Measurements from ENCODE around the gene STK24. TPM values are rescaled to one million over a fixed set of nuclear protein-coding genes. Genes with fewer than 3 reads are reported as not detected.

STK24 gene
- total and polyA plus RNA-seq, 2 experiments from 2014 or later, result 83.3 to 98.0 TPM

- no peak overlapping the region for H3K4me3 ChIP-seq
- no peaks in the 10 kb centered on the region for H3K9me3 ChIP-seq (ENCODE audit: low read depth)
- no peak overlapping the region for H3K27ac ChIP-seq
- TF ChIP-seq, protein P1, sequence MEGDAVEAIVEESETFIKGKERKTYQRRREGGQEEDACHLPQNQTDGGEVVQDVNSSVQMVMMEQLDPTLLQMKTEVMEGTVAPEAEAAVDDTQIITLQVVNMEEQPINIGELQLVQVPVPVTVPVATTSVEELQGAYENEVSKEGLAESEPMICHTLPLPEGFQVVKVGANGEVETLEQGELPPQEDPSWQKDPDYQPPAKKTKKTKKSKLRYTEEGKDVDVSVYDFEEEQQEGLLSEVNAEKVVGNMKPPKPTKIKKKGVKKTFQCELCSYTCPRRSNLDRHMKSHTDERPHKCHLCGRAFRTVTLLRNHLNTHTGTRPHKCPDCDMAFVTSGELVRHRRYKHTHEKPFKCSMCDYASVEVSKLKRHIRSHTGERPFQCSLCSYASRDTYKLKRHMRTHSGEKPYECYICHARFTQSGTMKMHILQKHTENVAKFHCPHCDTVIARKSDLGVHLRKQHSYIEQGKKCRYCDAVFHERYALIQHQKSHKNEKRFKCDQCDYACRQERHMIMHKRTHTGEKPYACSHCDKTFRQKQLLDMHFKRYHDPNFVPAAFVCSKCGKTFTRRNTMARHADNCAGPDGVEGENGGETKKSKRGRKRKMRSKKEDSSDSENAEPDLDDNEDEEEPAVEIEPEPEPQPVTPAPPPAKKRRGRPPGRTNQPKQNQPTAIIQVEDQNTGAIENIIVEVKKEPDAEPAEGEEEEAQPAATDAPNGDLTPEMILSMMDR (IDR thresholded peaks at IDR 0.05; ENCODE audit: low read depth, low read length), result no peak
- no peak for DNase-seq (ENCODE audit: low read depth in 1 of 2, low spot score in 1 of 2)
- H3K36me3 ChIP-seq, result no peaks in the 10 kb centered on the region
- H3K4me1 ChIP-seq (ENCODE audit: low read depth), result no peaks in the 10 kb centered on the region
- H3K27me3 ChIP-seq, result no peaks in the 10 kb centered on the region
Observed at GRCh38 chr13:98409281-98409680, 167.6 kb downstream of the STK24 start.

DNA sequence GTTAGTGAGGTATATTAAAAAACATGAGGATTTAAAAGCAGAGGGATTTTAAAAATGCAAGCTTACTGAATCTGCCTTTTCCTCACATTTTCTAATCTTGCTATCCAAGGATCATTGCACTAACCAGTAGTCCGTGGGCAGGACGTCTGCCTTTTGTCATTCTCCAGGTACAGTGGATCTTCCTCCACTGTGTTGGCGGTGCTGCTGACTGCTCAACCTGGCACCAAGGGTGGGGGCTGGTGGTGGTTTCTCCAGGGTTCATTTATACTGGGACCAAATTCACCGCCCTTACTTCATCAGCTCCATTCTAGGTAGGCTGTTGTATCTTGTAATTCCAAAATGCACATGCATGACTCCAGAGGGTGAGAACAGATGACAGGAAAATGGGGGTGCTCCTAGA is 169.3 kb downstream of the STK24 start:
- TF ChIP-seq, protein P1 (IDR thresholded peaks at IDR 0.05; ENCODE audit: low read depth, low read length), result no peak
- H3K4me3 ChIP-seq, result no peak overlapping the region

DNA sequence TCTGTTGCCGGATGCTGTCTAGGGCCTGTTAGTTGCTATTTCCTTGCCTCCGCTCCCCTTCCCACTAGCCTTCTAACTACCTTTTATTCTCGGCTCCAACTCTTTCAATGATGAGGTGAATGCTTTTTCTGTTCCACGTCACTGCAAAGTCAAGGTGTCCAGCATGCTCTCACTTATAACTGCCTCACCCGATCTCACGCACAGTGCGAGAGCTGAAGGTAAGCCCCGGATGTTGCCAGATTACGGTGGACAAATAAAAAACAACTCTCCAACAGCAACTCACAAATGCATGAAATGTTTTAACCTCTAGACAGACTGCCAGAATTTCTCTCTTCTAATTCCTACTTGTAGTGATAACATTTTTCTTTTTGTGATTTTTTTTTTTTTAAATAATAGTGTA is 169.9 kb downstream of the STK24 start:
- no peaks in the 10 kb centered on the region for H3K9me3 ChIP-seq (ENCODE audit: low read depth)

More for the DNA sequence above, 169.3 kb downstream of the STK24 start:
- H3K27ac ChIP-seq, result no peak overlapping the region
- no peaks in the 10 kb centered on the region for H3K27me3 ChIP-seq
- H3K4me1 ChIP-seq (ENCODE audit: low read depth), result no peaks in the 10 kb centered on the region
- no peaks in the 10 kb centered on the region for H3K36me3 ChIP-seq
- DNase-seq (ENCODE audit: low read depth in 1 of 2, low spot score in 1 of 2), result no peak
- H3K9me3 ChIP-seq (ENCODE audit: low read depth), result no peaks in the 10 kb centered on the region

DNA sequence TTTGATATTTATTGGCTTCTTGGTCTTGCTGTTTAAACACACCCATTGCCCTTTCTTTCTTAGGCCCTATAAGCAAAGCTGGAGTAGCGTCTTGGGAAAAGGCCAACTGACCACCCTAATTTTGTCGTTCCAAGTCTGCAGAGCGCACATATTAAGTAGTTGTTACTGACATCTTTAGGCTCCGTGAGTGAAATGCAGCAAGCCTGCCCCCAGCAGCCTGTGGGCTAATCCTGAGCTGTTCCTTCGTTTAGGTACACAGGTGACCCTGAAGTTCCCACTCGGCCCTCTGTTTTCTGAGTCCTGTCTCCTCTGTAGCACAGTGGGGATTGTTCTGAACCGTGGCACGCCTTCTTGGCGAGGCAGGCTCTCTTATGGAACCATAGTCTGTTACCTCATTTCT is 170.5 kb downstream of the STK24 start:
- TF ChIP-seq, protein P1 (IDR thresholded peaks at IDR 0.05; ENCODE audit: low read depth, low read length), result no peak
- H3K4me1 ChIP-seq (ENCODE audit: low read depth), result no peaks in the 10 kb centered on the region
- no peaks in the 10 kb centered on the region for H3K36me3 ChIP-seq
- no peaks in the 10 kb centered on the region for H3K9me3 ChIP-seq (ENCODE audit: low read depth)
- DNase-seq (ENCODE audit: low read depth in 1 of 2, low spot score in 1 of 2), result no peak
- no peaks in the 10 kb centered on the region for H3K27me3 ChIP-seq
- H3K4me3 ChIP-seq, result no peak overlapping the region
- no peak overlapping the region for H3K27ac ChIP-seq

More for the DNA sequence above, 169.9 kb downstream of the STK24 start:
- DNase-seq (ENCODE audit: low read depth in 1 of 2, low spot score in 1 of 2), result no peak
- TF ChIP-seq, protein P1 (IDR thresholded peaks at IDR 0.05; ENCODE audit: low read depth, low read length), result no peak
- Histone ChIP-seq H3K27ac (no peak overlapping the region), H3K36me3 (no peaks in the 10 kb centered on the region), H3K4me3 (no peak overlapping the region), H3K27me3 (no peaks in the 10 kb centered on the region), H3K4me1 (ENCODE audit: low read depth) (no peaks in the 10 kb centered on the region)

- no peaks in the 10 kb centered on the region for H3K9me3 ChIP-seq (ENCODE audit: low read depth)
- TF ChIP-seq, protein P1 (IDR thresholded peaks at IDR 0.05; ENCODE audit: low read depth, low read length), result no peak
- no peaks in the 10 kb centered on the region for H3K27me3 ChIP-seq
- no peaks in the 10 kb centered on the region for H3K36me3 ChIP-seq
- H3K27ac ChIP-seq, result no peak overlapping the region
- H3K4me1 ChIP-seq (ENCODE audit: low read depth), result no peaks in the 10 kb centered on the region
- H3K4me3 ChIP-seq, result no peak overlapping the region
- no peak for DNase-seq (ENCODE audit: low read depth in 1 of 2, low spot score in 1 of 2)
Observed at GRCh38 chr13:98405690-98406344, 171.1 kb downstream of the STK24 start.
